H1 (cell line): ENCODE data around the gene KDM5A. TPM values are rescaled to one million over a fixed set of nuclear protein-coding genes. Genes with fewer than 3 reads are reported as not detected.

Source experiments
- CTCF ChIA-PET: fragments of 300-600 bp; sonication (Branson Sonifier 250); formaldehyde crosslinking; loops from one replicate; lab custom pipeline; 2021; ENCODE audit not compliant: partially characterized antibody; lab: Charles Lee
- POLR2A ChIA-PET: fragments of 300-600 bp; sonication (Branson Sonifier 250); formaldehyde crosslinking; loops from one replicate; lab custom pipeline; 2021; ENCODE audit warnings: inconsistent platforms; ENCODE audit not compliant: partially characterized antibody; lab: Charles Lee
- DNase-seq, 2 experiments: peaks; one replicate each; pipeline versions ENCODE4 v3.0.0 to v3.0.0-alpha.2; 2010 to 2022; ENCODE audit warnings: low spot score in 2 of 2, low read depth in 1 of 2, mixed read lengths in 1 of 2
- FAIRE-seq: peaks from 2 replicates; lab custom pipeline; 2011; peaks lifted over from hg19 to GRCh38; lab: Jason Lieb, UNC
- H2AFZ ChIP-seq: 2 replicates; pipeline ENCODE4 v1.8.1; 2012; ENCODE audit warnings: low read length, inconsistent platforms
- H2AK5ac ChIP-seq: 2 replicates; pipeline ENCODE4 v1.6.1; 2013; ENCODE audit warnings: low read depth, low read length
- H2BK120ac ChIP-seq: replicated peaks from 2 replicates; pipeline ENCODE3; 2013; ENCODE audit warnings: low read depth, low read length, inconsistent platforms
- H2BK12ac ChIP-seq: 2 replicates; pipeline ENCODE4 v1.6.1; 2013; ENCODE audit warnings: low read depth, low read length
- H2BK15ac ChIP-seq: 2 replicates; pipeline ENCODE4 v1.6.1; 2013; ENCODE audit warnings: low read length
- H2BK20ac ChIP-seq: 2 replicates; pipeline ENCODE4 v1.6.1; 2013; ENCODE audit warnings: low read length
- H2BK5ac ChIP-seq: 2 replicates; pipeline ENCODE4 v1.6.1; 2013; ENCODE audit warnings: low read depth, low read length
- H3K14ac ChIP-seq: 2 replicates; pipeline ENCODE4 v1.6.1; 2013; ENCODE audit warnings: inconsistent platforms; ENCODE audit not compliant: insufficient read length
- H3K18ac ChIP-seq: 2 replicates; pipeline ENCODE4 v1.6.1; 2013; ENCODE audit warnings: low read length; ENCODE audit errors: extremely low read depth
- H3K23ac ChIP-seq: 2 replicates; pipeline ENCODE4 v1.6.1; 2013; ENCODE audit warnings: inconsistent platforms; ENCODE audit not compliant: insufficient read length
- H3K23me2 ChIP-seq: 2 replicates; pipeline ENCODE4 v1.6.1; 2013; ENCODE audit warnings: low read depth, low read length
- H3K27ac ChIP-seq: 2 replicates; pipeline ENCODE4 v1.6.1; 2011; ENCODE audit warnings: low read depth, low read length, inconsistent platforms
- H3K27me3 ChIP-seq, 4 experiments: replicated peaks in 1 of 4; 1 replicate in 1 of 4; 2 replicates in 3 of 4; pipeline versions ENCODE4 v1.6.1 to v1.8.1; 2011 to 2013; ENCODE audit warnings: low read length in 3 of 4, mild to moderate bottlenecking in 3 of 4, inconsistent platforms in 2 of 4, mixed read lengths in 2 of 4, moderate library complexity in 1 of 4; ENCODE audit not compliant: control insufficient read depth in 3 of 4, insufficient read depth in 3 of 4; ENCODE audit errors: extremely low read depth in 1 of 4
- H3K36me3 ChIP-seq, 4 experiments: 2 replicates each; pipeline versions ENCODE4 v1.6.1 to v1.8.1; 2011 to 2013; ENCODE audit warnings: mild to moderate bottlenecking in 4 of 4, low read length in 3 of 4, moderate library complexity in 2 of 4, control low read depth in 1 of 4, inconsistent platforms in 1 of 4; ENCODE audit not compliant: insufficient read depth in 4 of 4, control insufficient read depth in 2 of 4
- H3K4ac ChIP-seq: replicated peaks from 2 replicates; pipeline ENCODE3; 2013; ENCODE audit warnings: low read length, low read depth, mixed read lengths, inconsistent platforms; ENCODE audit not compliant: insufficient read length
- H3K4me1 ChIP-seq, 4 experiments: replicated peaks in 1 of 4; 1 replicate in 1 of 4; 2 replicates in 3 of 4; pipeline versions ENCODE4 v1.6.1 to v1.8.1; 2011 to 2013; ENCODE audit warnings: low read length in 3 of 4, inconsistent platforms in 2 of 4, mixed read lengths in 1 of 4; ENCODE audit not compliant: insufficient read depth in 4 of 4, control insufficient read depth in 3 of 4
- H3K4me2 ChIP-seq, 2 experiments: 2 replicates each; pipeline versions ENCODE4 v1.6.1 to v1.8.1; 2011 to 2013; ENCODE audit warnings: low read depth in 2 of 2, low read length in 2 of 2, control low read depth in 1 of 2, inconsistent platforms in 1 of 2, mild to moderate bottlenecking in 1 of 2; ENCODE audit not compliant: insufficient read depth in 1 of 2
- H3K4me3 ChIP-seq, 4 experiments: fragments of 200-600, 300-600 bp in 1 of 4; sonication (generic), shearing (Covaris generic), sonication (Bioruptor Twin) in 1 of 4; 2 replicates each; pipeline versions ENCODE4 v1.5.1 to v1.8.1; 2011 to 2016; ENCODE audit warnings: low read length in 4 of 4, low read depth in 3 of 4, control low read depth in 2 of 4, inconsistent platforms in 2 of 4, mild to moderate bottlenecking in 2 of 4, mixed read lengths in 1 of 4, moderate library complexity in 1 of 4; ENCODE audit not compliant: insufficient read depth in 2 of 4; ENCODE audit errors: extremely low read depth in 1 of 4
- H3K56ac ChIP-seq: replicated peaks from 2 replicates; pipeline ENCODE3; 2013; ENCODE audit warnings: low read depth, mild to moderate bottlenecking, mixed read lengths, low read length, inconsistent platforms; ENCODE audit not compliant: insufficient read length
- H3K79me1 ChIP-seq: 2 replicates; pipeline ENCODE4 v1.6.1; 2013; ENCODE audit warnings: low read depth, low read length, control low read depth
- H3K79me2 ChIP-seq, 2 experiments: 2 replicates each; pipeline versions ENCODE4 v1.6.1 to v1.8.1; 2012 to 2013; ENCODE audit warnings: low read length in 2 of 2, mild to moderate bottlenecking in 2 of 2, inconsistent platforms in 1 of 2; ENCODE audit not compliant: insufficient read depth in 2 of 2, control insufficient read depth in 1 of 2
- H3K9ac ChIP-seq, 4 experiments: replicated peaks in 1 of 4; 1 replicate in 1 of 4; 2 replicates in 3 of 4; pipeline versions ENCODE4 v1.6.1 to v1.8.1; 2011 to 2013; ENCODE audit warnings: low read depth in 3 of 4, low read length in 3 of 4, control low read depth in 2 of 4, mild to moderate bottlenecking in 2 of 4, moderate library complexity in 2 of 4, inconsistent platforms in 1 of 4; ENCODE audit errors: extremely low read depth in 1 of 4
- H3K9me3 ChIP-seq, 2 experiments: 2 replicates each; pipeline versions ENCODE4 v1.6.1 to v1.8.1; 2012 to 2013; ENCODE audit warnings: mild to moderate bottlenecking in 2 of 2, moderate library complexity in 2 of 2, control low read depth in 1 of 2, inconsistent platforms in 1 of 2, low read depth in 1 of 2, low read length in 1 of 2, mixed read lengths in 1 of 2; ENCODE audit not compliant: insufficient read depth in 2 of 2
- H4K20me1 ChIP-seq, 2 experiments: replicated peaks in 1 of 2; 2 replicates each; pipeline versions ENCODE3 to v1.8.1; 2011 to 2013; ENCODE audit warnings: inconsistent platforms in 2 of 2, low read length in 2 of 2, mild to moderate bottlenecking in 1 of 2; ENCODE audit not compliant: insufficient read depth in 2 of 2, control insufficient read depth in 1 of 2
- H4K5ac ChIP-seq: 2 replicates; pipeline ENCODE4 v1.6.1; 2013; ENCODE audit warnings: low read length, low read depth, mixed read lengths, inconsistent platforms; ENCODE audit not compliant: insufficient read length
- H4K8ac ChIP-seq: 2 replicates; pipeline ENCODE4 v1.8.0; 2013; ENCODE audit warnings: mild to moderate bottlenecking, moderate library complexity, low read length, inconsistent platforms; ENCODE audit not compliant: insufficient read depth; ENCODE audit errors: extremely low read depth
- H4K91ac ChIP-seq: replicated peaks from 2 replicates; pipeline ENCODE3; 2013; ENCODE audit warnings: low read length, mixed read lengths, inconsistent platforms; ENCODE audit not compliant: insufficient read length
- CHD1 ChIP-seq: IDR thresholded peaks from 2 replicates; pipeline ENCODE4 v1.6.1; 2012; ENCODE audit warnings: low read depth, low read length, improper control_type of control experiment
- CREB1 ChIP-seq: IDR thresholded peaks from 2 replicates; pipeline ENCODE4 v1.6.1; 2012; ENCODE audit warnings: inconsistent platforms
- GTF2F1 ChIP-seq: IDR thresholded peaks from 2 replicates; pipeline ENCODE4 v1.6.1; 2012; ENCODE audit warnings: low read depth, low read length, improper control_type of control experiment, borderline replicate concordance
- HDAC6 ChIP-seq: IDR thresholded peaks from one replicate; pipeline ENCODE4 v1.7.1; 2012; ENCODE audit warnings: low read depth, mild to moderate bottlenecking, inconsistent platforms, low read length, moderate library complexity
- SIRT6 ChIP-seq: IDR thresholded peaks from one replicate; pipeline ENCODE4 v1.7.1; 2012; ENCODE audit warnings: low read length, inconsistent platforms
- WGBS, 2 experiments: shearing (Covaris generic) in 1 of 2; methylation state at CpG; one replicate each; pipeline versions ENCODE4 v1.1.6 to v1.1.7; 2013 to 2015; ENCODE audit warnings: low lambda C conversion rate in 2 of 2, mixed read lengths in 2 of 2, inconsistent platforms in 1 of 2, low coverage in 1 of 2, missing lambda C conversion rate in 1 of 2; ENCODE audit not compliant: insufficient replicate concordance in 2 of 2, insufficient coverage in 1 of 2, insufficient read length in 1 of 2; ENCODE audit errors: extremely low coverage in 1 of 2, missing lambda C conversion rate in 1 of 2; 5-methylcytosine and 5-hydroxymethylcytosine counted together
- polyA plus RNA-seq, 7 experiments: library from polyadenylated mRNA; depleted of rRNA in 3 of 7; stranded (reverse) in 5 of 7; unstranded in 2 of 7; fragments of >200 nt in 5 of 7; fragments of 200-250 nt in 2 of 7; gene quantifications; 1 replicate in 5 of 7; 2 replicates in 1 of 7; 4 replicates in 1 of 7; pipeline versions ENCODE4 v1.2.1 to v1.2.3, GENCODE V29; 2011 to 2013; ENCODE audit warnings: missing spikeins in 2 of 7, mixed read lengths in 2 of 7
- total RNA-seq: library from RNA; stranded (reverse); fragmentation: NEBNext Ultra II Directional; extraction: Animal tissue kit (Norgen Biotek cat#: 25700); gene quantifications from 2 replicates; pipeline ENCODE4 v1.2.1, GENCODE V29; 2021
- TF ChIP-seq, protein P1 (sequence below): IDR thresholded peaks from 2 replicates; pipeline ENCODE4 v1.6.1; 2012; ENCODE audit warnings: low read length, inconsistent platforms

Gene KDM5A
- total and polyA plus RNA-seq, 2 of the 8 experiments (the other 6 are each of a cell fraction or from before 2014, with no cell fraction given), result 6.3 to 36.9 TPM

- DNase-seq (no peak), FAIRE-seq (no peak)
- H3K18ac ChIP-seq, result no peak overlapping the region
- H2BK12ac ChIP-seq, result no peak overlapping the region
- no peak overlapping the region for H3K27ac ChIP-seq
- no peak overlapping the region for H2BK15ac ChIP-seq
- 82% methylated on average over 1 of the region's 1 CpG; no CpG with 5 or more reads in 1 of the 2 experiments for WGBS, 2 experiments
- H3K4me3 ChIP-seq, result no peak overlapping the region
- no peak overlapping the region for H2AK5ac ChIP-seq
- H3K9ac ChIP-seq, result no peak overlapping the region
- no peaks in the 10 kb centered on the region for H3K23me2 ChIP-seq
- H3K56ac ChIP-seq, result no peak overlapping the region
- peaks cover 0 to 2% of the 10 kb centered on the region in 2 experiments for H4K20me1 ChIP-seq
- H3K14ac ChIP-seq, result no peak overlapping the region
- no peak overlapping the region for H2BK120ac ChIP-seq
- H4K91ac ChIP-seq, result no peak overlapping the region
- H2BK5ac ChIP-seq, result no peak overlapping the region
- CTCF ChIA-PET, result interaction anchor here (1.1 kb wide), 1 partner anchor 53 kb away, joined by 3 read pairs; no protein-coding TSS in a partner anchor
- no peaks in the 10 kb centered on the region for H3K79me1 ChIP-seq
- H2BK20ac ChIP-seq, result no peak overlapping the region
- no peaks in the 10 kb centered on the region for H3K79me2 ChIP-seq
- no peaks in the 10 kb centered on the region for H3K9me3 ChIP-seq
- H3K36me3 ChIP-seq, result peaks cover 7 to 45% (median 21%) of the 10 kb centered on the region in 4 experiments; a peak in 7 of 8 replicates
- H3K4me1 ChIP-seq, result no peaks in the 10 kb centered on the region
- no peak overlapping the region for H4K5ac ChIP-seq
- H3K23ac ChIP-seq, result no peak overlapping the region
- no peak overlapping the region for H3K4me2 ChIP-seq
- H3K27me3 ChIP-seq, result no peaks in the 10 kb centered on the region
- H4K8ac ChIP-seq, result no peak overlapping the region
- POLR2A ChIA-PET, result no interaction called here
- H2AFZ ChIP-seq, result no peak overlapping the region
- H3K4ac ChIP-seq, result no peak overlapping the region
- TF ChIP-seq HDAC6 (no peak), CREB1 (no peak), GTF2F1 (no peak), CHD1 (no peak), SIRT6 (no peak)
- TF ChIP-seq, protein P1, sequence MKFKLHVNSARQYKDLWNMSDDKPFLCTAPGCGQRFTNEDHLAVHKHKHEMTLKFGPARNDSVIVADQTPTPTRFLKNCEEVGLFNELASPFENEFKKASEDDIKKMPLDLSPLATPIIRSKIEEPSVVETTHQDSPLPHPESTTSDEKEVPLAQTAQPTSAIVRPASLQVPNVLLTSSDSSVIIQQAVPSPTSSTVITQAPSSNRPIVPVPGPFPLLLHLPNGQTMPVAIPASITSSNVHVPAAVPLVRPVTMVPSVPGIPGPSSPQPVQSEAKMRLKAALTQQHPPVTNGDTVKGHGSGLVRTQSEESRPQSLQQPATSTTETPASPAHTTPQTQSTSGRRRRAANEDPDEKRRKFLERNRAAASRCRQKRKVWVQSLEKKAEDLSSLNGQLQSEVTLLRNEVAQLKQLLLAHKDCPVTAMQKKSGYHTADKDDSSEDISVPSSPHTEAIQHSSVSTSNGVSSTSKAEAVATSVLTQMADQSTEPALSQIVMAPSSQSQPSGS, result no peak
These were observed 96.9 kb downstream of the KDM5A start for GRCh38 chr12:292186-292585.
